ENCODE measurements around the gene PDE11A. TPM values are rescaled to one million over a fixed set of nuclear protein-coding genes. Genes with fewer than 3 reads are reported as not detected.

Gene PDE11A
- total RNA-seq, 1 experiment from 2014 or later = 0.13 TPM

GRCh38 chr2:177748360-177748759 is 324.2 kb downstream of the PDE11A start:
- Histone ChIP-seq H2BK12ac (ENCODE audit: insufficient read length, low read depth, low read length) (no peak overlapping the region), H4K20me1 (ENCODE audit: control insufficient read depth, insufficient read depth, insufficient read length) (no peaks in the 10 kb centered on the region), H2BK5ac (ENCODE audit: insufficient read length, low read length) (no peak overlapping the region), H2AK5ac (ENCODE audit: insufficient read length, low read length) (no peak overlapping the region), H4K5ac (ENCODE audit: insufficient read length, low read depth, low read length) (no peak overlapping the region), H4K91ac (ENCODE audit: insufficient read length, low read depth, low read length) (no peak overlapping the region), H2BK15ac (ENCODE audit: low read depth, low read length) (no peak overlapping the region), H3K27me3 (ENCODE audit: insufficient read depth, low read length) (no peaks in the 10 kb centered on the region), H3K79me1 (ENCODE audit: insufficient read depth, low read depth, low read length, poor library complexity, severe bottlenecking) (no peaks in the 10 kb centered on the region), H2BK120ac (ENCODE audit: low read depth, low read length, poor library complexity, severe bottlenecking) (no peak overlapping the region), H2AFZ (ENCODE audit: low read length) (no peak overlapping the region), H3K4me2 (ENCODE audit: insufficient read depth, insufficient read length, low read length) (no peak overlapping the region), H3K4me1 (ENCODE audit: insufficient read depth, low read length) (peaks cover 2% of the 10 kb centered on the region; the same call in 1 of the 2 replicates), H3K9me3 (ENCODE audit: control insufficient read depth, low read depth, low read length) (no peaks in the 10 kb centered on the region), H3K4ac (ENCODE audit: low read depth, low read length) (no peak overlapping the region), H3K18ac (ENCODE audit: insufficient read length, low read depth, low read length) (no peak overlapping the region), H3K9ac (ENCODE audit: extremely low read depth, insufficient read length, low read length) (no peak overlapping the region), H3K23ac (ENCODE audit: insufficient read length, low read depth, low read length) (no peak overlapping the region), H3K23me2 (ENCODE audit: insufficient read length, low read depth, low read length, poor library complexity, severe bottlenecking) (no peaks in the 10 kb centered on the region), H4K8ac (replicated peaks; ENCODE audit: insufficient read length, low read depth, low read length) (no peak overlapping the region), H3K56ac (ENCODE audit: insufficient read length, low read depth, low read length) (no peak overlapping the region), H3K79me2 (ENCODE audit: insufficient read depth, low read length) (no peaks in the 10 kb centered on the region), H3T11ph (ENCODE audit: low read length) (no peak overlapping the region), H2BK20ac (ENCODE audit: low read depth, low read length, poor library complexity, severe bottlenecking) (no peak overlapping the region), H3K14ac (ENCODE audit: insufficient read depth, low read length) (no peak overlapping the region), H3K27ac (ENCODE audit: insufficient read length, low read depth, low read length) (no peak overlapping the region)
- H3K9me3 Mint-ChIP-seq = no peaks in the 10 kb centered on the region
- H3K27me3 Mint-ChIP-seq (ENCODE audit: low read depth) = peaks cover 54% of the 10 kb centered on the region
- peaks cover 3 to 5% of the 10 kb centered on the region in 2 experiments; a peak in 3 of 4 replicates for H3K4me1 Mint-ChIP-seq
- no peaks in the 10 kb centered on the region for H3K36me3 Mint-ChIP-seq (ENCODE audit: insufficient read depth in 1 of 3, low read depth in 3 of 3)
- no peak overlapping the region for H3K4me3 Mint-ChIP-seq
- DNase-seq = no peak
- no peak for TF ChIP-seq CTCF (conservative IDR thresholded peaks at IDR 0.05)
- H3K27ac Mint-ChIP-seq = no peak overlapping the region
- no CpG with 5 or more reads among the region's 3 CpGs for WGBS (ENCODE audit: extremely low coverage, insufficient read length, low lambda C conversion rate)
